Stimulated activated naive CD8-positive, alpha-beta T cell treated with anti-CD3 and anti-CD28 coated beads, Interleukin-15, amount 100 ng/mL, for 72 hours (primary cell): ENCODE results near the gene HECW1.
"Not testable (repeated sequence)": the region's sequence is repeated elsewhere in the genome, so short reads cannot be mapped to it uniquely, and the experiment has no call there.

Source experiments
- ATAC-seq: fragments of 150-1000 bp; cut with Tn5 transposase; 2 replicates; pipeline ENCODE4 v1.10.0; 2021; ENCODE audit warnings: mild to moderate bottlenecking, moderate library complexity
- DNase-seq, 2 donors: peaks; one replicate each; pipeline ENCODE4 v3.0.0; 2021 to 2022
- H3K27ac Mint-ChIP-seq, 2 donors: one replicate each; pipeline ENCODE4 v1.8.0; 2022; ENCODE audit warnings: mild to moderate bottlenecking in 2 of 2, mixed read lengths in 2 of 2, moderate library complexity in 2 of 2
- H3K27me3 Mint-ChIP-seq: one replicate; pipeline ENCODE4 v1.8.0; 2022; ENCODE audit warnings: mixed read lengths
- H3K4me1 Mint-ChIP-seq: one replicate; pipeline ENCODE4 v1.8.0; 2022; ENCODE audit warnings: mild to moderate bottlenecking, mixed read lengths
- H3K4me3 Mint-ChIP-seq, 2 donors: one replicate each; pipeline ENCODE4 v1.8.0; 2022; ENCODE audit warnings: mild to moderate bottlenecking in 2 of 2, mixed read lengths in 2 of 2, moderate library complexity in 1 of 2
- H3K9me3 Mint-ChIP-seq, 2 donors: one replicate each; pipeline ENCODE4 v1.8.0; 2022; ENCODE audit warnings: mixed read lengths in 2 of 2

HECW1 gene

GRCh38 chr7:43112459-43112940, at the start of gene HECW1:
HECW1 (plus strand) TSS chr7:43112647; CDS start chr7:43243906, 131,259 bp downstream.
- H3K27me3 Mint-ChIP-seq = peaks cover 92% of the 10 kb centered on the region
- peak within 1 kb of the TSS; percentile 41 to 72 for H3K4me3 Mint-ChIP-seq
- peaks cover 23% of the 10 kb centered on the region for H3K4me1 Mint-ChIP-seq
- H3K27ac Mint-ChIP-seq = no peak within 1 kb of the TSS
- no peaks in the 10 kb centered on the region for H3K9me3 Mint-ChIP-seq
- DNase-seq (no peak), ATAC-seq (peak; percentile 55)

DNA sequence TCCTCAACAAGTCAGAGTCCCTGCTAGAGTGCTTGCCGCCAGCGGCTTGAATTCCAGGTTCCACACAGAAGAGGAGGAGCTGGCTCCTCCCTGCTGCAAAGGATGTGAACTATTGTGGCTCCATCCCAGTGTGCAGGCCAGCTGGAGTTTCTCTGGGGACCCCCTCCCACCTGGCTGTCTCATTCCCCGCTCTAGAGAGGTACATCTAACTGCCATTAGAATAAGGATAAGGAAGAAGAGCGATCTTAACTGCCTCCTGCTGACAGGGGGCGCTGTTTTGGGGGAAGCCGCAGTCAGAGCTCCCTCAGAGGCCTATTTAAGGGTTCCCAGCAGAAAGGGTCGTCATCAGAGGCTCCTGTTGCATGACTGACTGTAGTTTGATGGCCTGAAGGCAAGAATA, 40.8 kb upstream of the HECW1 start:
- DNase-seq (peak in 1 of 2 donors; percentile 19), ATAC-seq (no peak)
- H3K27me3 Mint-ChIP-seq = peaks cover 19% of the 10 kb centered on the region
- H3K4me3 Mint-ChIP-seq = no peak overlapping the region
- H3K9me3 Mint-ChIP-seq = peaks cover 0 to under 1% of the 10 kb centered on the region in 2 donors
- peaks cover 6% of the 10 kb centered on the region for H3K4me1 Mint-ChIP-seq
- H3K27ac Mint-ChIP-seq = peak overlapping the region in 1 of 2 donors; percentile 89

DNA sequence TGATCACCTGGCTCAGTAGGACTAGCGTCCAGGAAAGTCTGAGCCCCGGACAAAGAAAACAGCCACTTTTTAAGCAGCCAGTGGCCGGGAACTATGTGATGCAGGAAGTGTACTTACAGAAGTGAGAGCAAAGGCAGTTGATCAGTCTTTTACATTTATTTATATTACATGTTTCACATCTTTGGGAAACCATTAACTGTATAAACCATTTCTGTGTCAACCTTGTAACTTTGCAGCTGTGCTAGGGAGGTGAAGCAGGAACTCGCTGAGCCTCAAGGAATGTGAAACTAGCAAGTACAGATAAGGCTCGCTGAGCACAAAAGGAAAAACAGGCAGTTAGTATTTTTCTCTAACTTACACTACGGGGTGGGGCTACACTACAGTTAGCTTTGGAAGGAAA, 39.9 kb upstream of the HECW1 start:
- no peak for ATAC-seq
- peaks cover 0 to 10% of the 10 kb centered on the region in 2 donors for H3K9me3 Mint-ChIP-seq
- peaks cover 25% of the 10 kb centered on the region for H3K27me3 Mint-ChIP-seq

GRCh38 chr7:43073811-43074210, 38.6 kb upstream of the HECW1 start:
- peaks cover 33% of the 10 kb centered on the region for H3K27me3 Mint-ChIP-seq

More for the DNA sequence above, 39.9 kb upstream of the HECW1 start:
- Mint-ChIP-seq H3K4me3 (no peak overlapping the region), H3K4me1 (peaks cover 6% of the 10 kb centered on the region), H3K27ac (no peak overlapping the region)
- DNase-seq = no peak

GRCh38 chr7:43076189-43076605, 36.2 kb upstream of the HECW1 start:
- H3K27ac Mint-ChIP-seq = no peak overlapping the region
- H3K27me3 Mint-ChIP-seq = peaks cover 50% of the 10 kb centered on the region
- H3K4me3 Mint-ChIP-seq = no peak overlapping the region
- ATAC-seq = peak; percentile 90
- H3K9me3 Mint-ChIP-seq = peaks cover 0 to 11% of the 10 kb centered on the region in 2 donors
- H3K4me1 Mint-ChIP-seq = peaks cover 6% of the 10 kb centered on the region
- DNase-seq = peak; percentile 30 to 73

More at GRCh38 chr7:43073811-43074210, 38.6 kb upstream of the HECW1 start:
- ATAC-seq, H3K4me1 Mint-ChIP-seq, H3K4me3 Mint-ChIP-seq, DNase-seq, H3K27ac Mint-ChIP-seq: not testable (repeated sequence)
- peaks cover 0 to 11% of the 10 kb centered on the region in 2 donors for H3K9me3 Mint-ChIP-seq

GRCh38 chr7:43076606-43077005, 35.8 kb upstream of the HECW1 start:
- peaks cover 6% of the 10 kb centered on the region for H3K4me1 Mint-ChIP-seq
- peaks cover 50% of the 10 kb centered on the region for H3K27me3 Mint-ChIP-seq
- peaks cover 0 to 11% of the 10 kb centered on the region in 2 donors for H3K9me3 Mint-ChIP-seq
- H3K27ac Mint-ChIP-seq = peak overlapping the region in 1 of 2 donors; percentile 60
- ATAC-seq = peak; percentile 16
- no peak for DNase-seq
- no peak overlapping the region for H3K4me3 Mint-ChIP-seq

DNA sequence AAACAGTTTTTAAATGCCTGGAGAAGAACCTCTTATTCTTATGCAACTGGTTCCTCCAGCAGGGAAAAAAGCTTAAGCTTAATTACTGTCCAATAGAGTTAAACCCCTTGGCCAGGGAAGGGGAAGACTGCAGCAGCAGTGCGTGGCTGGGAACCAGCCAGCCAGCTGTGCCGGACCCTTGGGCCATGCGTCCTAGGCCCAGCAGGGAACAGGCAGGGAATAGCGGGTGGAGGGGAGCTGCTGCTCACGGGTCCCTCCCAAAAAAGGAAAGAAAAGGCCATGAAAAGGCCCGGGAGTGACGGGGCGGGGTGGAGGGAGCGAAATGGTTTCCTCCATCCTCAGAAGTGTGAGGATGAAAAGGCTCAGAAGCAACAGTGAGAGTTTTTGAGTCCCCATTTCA, 35.2 kb upstream of the HECW1 start:
- Mint-ChIP-seq H3K4me3 (no peak overlapping the region), H3K27me3 (peaks cover 56% of the 10 kb centered on the region), H3K9me3 (peaks cover 0 to 11% of the 10 kb centered on the region in 2 donors), H3K4me1 (peaks cover 6% of the 10 kb centered on the region), H3K27ac (no peak overlapping the region)
- no peak for ATAC-seq
- no peak for DNase-seq

DNA sequence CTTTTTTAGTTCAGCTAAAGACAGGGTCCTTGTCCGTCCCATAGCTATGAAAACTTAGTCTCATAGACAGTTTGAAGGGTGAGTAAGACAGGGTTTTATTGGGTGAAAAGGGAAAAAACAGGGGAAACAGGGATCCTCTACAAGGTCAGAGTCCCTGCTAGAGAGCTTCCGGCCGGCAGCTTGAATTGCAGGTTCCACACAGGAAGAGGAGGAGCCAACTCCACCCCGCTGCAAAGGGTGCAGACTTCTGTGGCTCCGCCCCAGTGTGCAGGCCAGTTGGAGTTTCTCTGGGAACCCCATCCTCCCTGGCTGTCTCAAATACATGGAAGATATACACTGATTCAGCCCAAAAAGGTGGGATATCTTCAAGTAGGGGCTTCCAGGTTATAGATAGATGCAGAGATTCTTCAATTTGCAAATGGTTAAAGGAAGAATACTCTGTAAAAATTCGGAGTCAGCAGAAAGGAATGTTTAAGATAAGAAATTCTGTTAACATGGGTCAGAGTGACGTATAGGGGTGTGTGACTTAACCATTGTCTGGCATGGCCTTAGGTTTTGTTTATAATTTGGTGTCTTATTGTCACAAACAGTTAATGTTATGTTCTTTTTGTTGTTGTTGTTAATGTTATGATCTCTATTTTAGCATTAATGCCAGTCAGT, 34.6 kb upstream of the HECW1 start:
- Mint-ChIP-seq H3K9me3 (peaks cover 0 to 11% of the 10 kb centered on the region in 2 donors), H3K4me3 (no peak overlapping the region), H3K27ac (no peak overlapping the region), H3K4me1 (peaks cover 6% of the 10 kb centered on the region), H3K27me3 (peaks cover 61% of the 10 kb centered on the region)
- ATAC-seq = no peak
- DNase-seq = no peak

- peaks cover 57% of the 10 kb centered on the region for H3K27me3 Mint-ChIP-seq
- no peak overlapping the region for H3K27ac Mint-ChIP-seq
- DNase-seq (no peak), ATAC-seq (no peak)
- no peak overlapping the region for H3K4me3 Mint-ChIP-seq
- H3K9me3 Mint-ChIP-seq = peaks cover 0 to 11% of the 10 kb centered on the region in 2 donors
- H3K4me1 Mint-ChIP-seq = peaks cover 6% of the 10 kb centered on the region
Measured at GRCh38 chr7:43078794-43079193, 33.7 kb upstream of the HECW1 start.

DNA sequence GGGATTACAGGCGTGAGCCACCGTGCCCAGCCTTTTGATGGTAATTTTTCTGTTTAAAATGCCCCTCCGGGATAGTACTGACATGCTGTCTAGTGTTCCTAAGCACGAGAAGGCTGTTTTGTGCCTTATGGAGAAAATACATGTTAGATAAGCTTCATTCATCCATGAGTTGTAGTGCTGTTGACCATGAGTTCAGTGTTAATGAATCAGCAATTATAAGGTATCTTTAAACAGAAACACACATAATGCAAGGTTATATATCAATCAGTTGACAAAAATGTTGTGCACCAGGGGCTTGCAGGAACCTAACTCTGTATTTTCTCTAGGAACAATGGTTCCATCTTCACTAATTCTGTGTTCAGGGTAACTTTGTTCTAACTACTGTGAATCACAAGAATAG, 30.8 kb upstream of the HECW1 start:
- H3K27me3 Mint-ChIP-seq = peaks cover 75% of the 10 kb centered on the region
- H3K9me3 Mint-ChIP-seq = peaks cover 0 to 10% of the 10 kb centered on the region in 2 donors
- DNase-seq (no peak), ATAC-seq (no peak)
- H3K4me3 Mint-ChIP-seq = no peak overlapping the region
- no peaks in the 10 kb centered on the region for H3K4me1 Mint-ChIP-seq
- no peak overlapping the region for H3K27ac Mint-ChIP-seq

DNA sequence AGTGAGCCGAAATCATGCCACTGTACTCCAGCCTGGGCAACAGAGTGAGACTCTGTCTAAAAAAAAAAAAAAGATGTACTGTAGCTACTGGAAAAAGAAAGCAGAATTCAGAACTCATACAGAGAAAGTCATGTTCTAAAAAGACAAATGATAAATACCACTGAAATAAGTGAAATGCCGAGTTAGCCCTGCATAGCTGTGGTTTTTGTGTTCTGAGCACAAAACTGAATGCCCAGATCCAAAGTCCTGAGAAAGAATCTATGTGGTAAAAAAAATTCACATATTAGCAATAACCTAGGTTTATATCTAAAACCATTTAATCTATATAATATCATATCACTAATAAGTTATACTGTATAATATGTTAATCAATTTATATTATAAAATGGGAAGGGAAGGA, 29.3 kb upstream of the HECW1 start:
- Mint-ChIP-seq H3K27me3 (peaks cover 63% of the 10 kb centered on the region), H3K4me3 (no peak overlapping the region), H3K27ac (no peak overlapping the region), H3K9me3 (peaks cover 0 to 5% of the 10 kb centered on the region in 2 donors), H3K4me1 (no peaks in the 10 kb centered on the region)
- DNase-seq (no peak), ATAC-seq (no peak)

DNA sequence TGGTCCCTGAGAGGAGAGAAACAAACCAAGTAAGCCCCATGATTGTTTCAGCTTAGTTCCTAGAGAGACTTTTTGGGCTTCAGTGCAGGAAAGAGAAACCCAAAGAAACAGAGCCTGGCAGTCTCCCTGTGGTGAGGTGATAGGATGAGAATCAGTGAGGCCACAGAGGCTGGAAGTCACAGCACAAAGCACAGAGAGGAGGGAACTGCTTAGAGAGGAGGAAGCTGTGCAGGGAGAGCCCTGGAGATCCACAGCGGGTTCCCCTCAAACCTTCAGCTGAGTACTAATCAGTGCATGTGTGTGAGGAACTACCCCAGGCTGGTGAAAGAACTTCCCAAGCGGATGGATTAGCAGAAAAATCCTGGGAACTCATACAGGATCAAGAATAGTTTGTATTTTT, 27.4 kb upstream of the HECW1 start:
- Mint-ChIP-seq H3K4me1 (no peaks in the 10 kb centered on the region), H3K9me3 (peaks cover 6 to 8% of the 10 kb centered on the region in 2 donors), H3K27ac (no peak overlapping the region), H3K27me3 (peaks cover 69% of the 10 kb centered on the region), H3K4me3 (no peak overlapping the region)
- ATAC-seq (no peak), DNase-seq (no peak)

DNA sequence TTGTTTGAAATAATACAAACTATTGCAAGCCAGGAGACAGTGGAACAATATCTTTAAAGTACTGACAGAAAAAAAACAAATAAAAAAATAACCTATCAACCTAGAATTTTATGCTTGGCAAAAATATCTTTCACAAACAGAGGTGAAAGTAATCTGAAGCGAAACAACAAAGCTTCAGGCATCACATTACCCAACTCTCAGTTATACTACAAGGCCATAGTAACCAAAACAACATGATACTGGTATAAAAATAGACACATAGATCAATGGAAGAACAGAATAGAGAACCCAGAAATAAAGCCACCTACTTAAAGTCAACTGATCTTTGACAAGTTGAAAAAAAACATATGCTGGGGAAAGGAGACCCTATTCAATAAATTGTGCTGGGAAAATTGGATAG, 26.5 kb upstream of the HECW1 start:
- no peak overlapping the region for H3K4me3 Mint-ChIP-seq
- no peak overlapping the region for H3K27ac Mint-ChIP-seq
- H3K27me3 Mint-ChIP-seq = peaks cover 71% of the 10 kb centered on the region
- peaks cover 6 to 8% of the 10 kb centered on the region in 2 donors for H3K9me3 Mint-ChIP-seq
- H3K4me1 Mint-ChIP-seq = no peaks in the 10 kb centered on the region
- ATAC-seq (no peak), DNase-seq (no peak)

DNA sequence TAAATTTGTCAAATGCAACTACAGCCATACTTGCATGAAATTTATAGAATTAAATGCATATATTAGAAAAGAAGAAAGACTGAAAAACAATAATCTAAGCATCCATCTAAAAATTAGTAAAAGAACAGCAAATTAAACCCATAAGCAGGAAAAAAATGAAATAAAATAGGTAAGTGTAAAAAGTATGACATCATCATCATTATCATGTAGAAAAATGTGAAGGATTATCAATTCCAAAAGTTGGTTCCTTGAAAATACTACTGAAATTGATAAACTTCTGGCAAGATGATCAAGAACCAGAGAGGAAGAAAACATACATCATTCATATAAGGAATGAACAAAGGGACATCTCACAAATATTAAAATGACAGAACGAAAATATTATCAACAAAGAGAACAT, 19.6 kb upstream of the HECW1 start:
- ATAC-seq (no peak), DNase-seq (no peak)
- peak overlapping the region in 1 of 2 donors; percentile 33 for H3K27ac Mint-ChIP-seq
- H3K9me3 Mint-ChIP-seq = peaks cover 6 to 14% of the 10 kb centered on the region in 2 donors
- peaks cover 59% of the 10 kb centered on the region for H3K27me3 Mint-ChIP-seq
- H3K4me3 Mint-ChIP-seq = no peak overlapping the region
- no peaks in the 10 kb centered on the region for H3K4me1 Mint-ChIP-seq

- H3K4me1 Mint-ChIP-seq = no peaks in the 10 kb centered on the region
- DNase-seq (no peak), ATAC-seq (no peak)
- H3K27me3 Mint-ChIP-seq = peaks cover 43% of the 10 kb centered on the region
- H3K4me3 Mint-ChIP-seq = no peak overlapping the region
- peaks cover 0 to 8% of the 10 kb centered on the region in 2 donors for H3K9me3 Mint-ChIP-seq
- H3K27ac Mint-ChIP-seq = no peak overlapping the region
Measured at GRCh38 chr7:43096875-43097274, 15.6 kb upstream of the HECW1 start.

GRCh38 chr7:43099750-43100149, 12.7 kb upstream of the HECW1 start:
- no peak overlapping the region for H3K27ac Mint-ChIP-seq
- no peaks in the 10 kb centered on the region for H3K4me1 Mint-ChIP-seq
- H3K27me3 Mint-ChIP-seq = peaks cover 40% of the 10 kb centered on the region
- ATAC-seq = no peak
- no peak for DNase-seq
- H3K4me3 Mint-ChIP-seq = no peak overlapping the region
- H3K9me3 Mint-ChIP-seq = peaks cover 0 to 8% of the 10 kb centered on the region in 2 donors
